Measurements from ENCODE around the gene ANKRD60. TPM values are rescaled to one million over a fixed set of nuclear protein-coding genes. Genes with fewer than 3 reads are reported as not detected.

Gene ANKRD60
- total RNA-seq, 1 donor from 2014 or later: not detected

DNA sequence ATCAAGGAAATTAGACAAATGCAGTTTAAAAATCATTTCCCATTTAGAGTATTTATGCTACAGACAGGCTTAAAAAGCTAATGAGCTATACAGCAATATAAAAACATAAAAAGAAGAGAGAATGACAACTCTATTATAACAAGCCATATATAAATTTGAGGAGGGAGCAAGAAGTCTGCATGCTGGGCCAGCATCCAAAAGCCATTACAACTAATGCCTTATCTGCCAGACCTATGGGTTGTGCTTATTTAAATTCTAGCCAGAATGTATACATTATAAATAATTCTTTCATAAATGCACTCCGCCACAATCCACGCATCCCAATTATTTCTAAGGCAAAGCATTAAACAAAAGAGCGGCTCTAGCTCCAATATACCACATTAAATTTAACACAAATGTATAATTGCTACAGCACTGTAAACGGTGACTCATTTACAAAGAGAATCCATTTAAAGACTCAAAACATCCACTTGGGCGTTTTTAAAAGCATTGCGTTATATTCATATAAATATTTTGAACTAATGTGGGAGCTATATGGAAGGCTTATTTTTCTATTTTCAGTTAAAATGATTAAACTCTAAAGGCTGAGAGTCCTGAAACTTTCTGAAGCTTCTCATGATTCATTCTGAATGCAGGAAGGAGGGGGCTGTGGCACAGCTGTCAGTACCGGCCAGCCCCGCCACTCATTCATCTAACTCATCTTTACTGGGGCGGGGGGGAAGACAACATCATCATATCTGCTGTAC lies 43.3 kb upstream of the ANKRD60 start:
- FAIRE-seq (no peak), DNase-seq (ENCODE audit: low read depth) (no peak)
- Histone ChIP-seq H3K4me3 (ENCODE audit: low read depth, low read length) (no peak overlapping the region), H3K27me3 (ENCODE audit: control insufficient read depth, insufficient read depth, low read length) (no peaks in the 10 kb centered on the region), H3K36me3 (ENCODE audit: control insufficient read depth, insufficient read depth, low read length) (peaks cover 4% of the 10 kb centered on the region)
- TF ChIP-seq, protein P1, sequence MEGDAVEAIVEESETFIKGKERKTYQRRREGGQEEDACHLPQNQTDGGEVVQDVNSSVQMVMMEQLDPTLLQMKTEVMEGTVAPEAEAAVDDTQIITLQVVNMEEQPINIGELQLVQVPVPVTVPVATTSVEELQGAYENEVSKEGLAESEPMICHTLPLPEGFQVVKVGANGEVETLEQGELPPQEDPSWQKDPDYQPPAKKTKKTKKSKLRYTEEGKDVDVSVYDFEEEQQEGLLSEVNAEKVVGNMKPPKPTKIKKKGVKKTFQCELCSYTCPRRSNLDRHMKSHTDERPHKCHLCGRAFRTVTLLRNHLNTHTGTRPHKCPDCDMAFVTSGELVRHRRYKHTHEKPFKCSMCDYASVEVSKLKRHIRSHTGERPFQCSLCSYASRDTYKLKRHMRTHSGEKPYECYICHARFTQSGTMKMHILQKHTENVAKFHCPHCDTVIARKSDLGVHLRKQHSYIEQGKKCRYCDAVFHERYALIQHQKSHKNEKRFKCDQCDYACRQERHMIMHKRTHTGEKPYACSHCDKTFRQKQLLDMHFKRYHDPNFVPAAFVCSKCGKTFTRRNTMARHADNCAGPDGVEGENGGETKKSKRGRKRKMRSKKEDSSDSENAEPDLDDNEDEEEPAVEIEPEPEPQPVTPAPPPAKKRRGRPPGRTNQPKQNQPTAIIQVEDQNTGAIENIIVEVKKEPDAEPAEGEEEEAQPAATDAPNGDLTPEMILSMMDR (IDR thresholded peaks at IDR 0.05; ENCODE audit: insufficient read depth, low read length, severe bottlenecking): no peak

DNA sequence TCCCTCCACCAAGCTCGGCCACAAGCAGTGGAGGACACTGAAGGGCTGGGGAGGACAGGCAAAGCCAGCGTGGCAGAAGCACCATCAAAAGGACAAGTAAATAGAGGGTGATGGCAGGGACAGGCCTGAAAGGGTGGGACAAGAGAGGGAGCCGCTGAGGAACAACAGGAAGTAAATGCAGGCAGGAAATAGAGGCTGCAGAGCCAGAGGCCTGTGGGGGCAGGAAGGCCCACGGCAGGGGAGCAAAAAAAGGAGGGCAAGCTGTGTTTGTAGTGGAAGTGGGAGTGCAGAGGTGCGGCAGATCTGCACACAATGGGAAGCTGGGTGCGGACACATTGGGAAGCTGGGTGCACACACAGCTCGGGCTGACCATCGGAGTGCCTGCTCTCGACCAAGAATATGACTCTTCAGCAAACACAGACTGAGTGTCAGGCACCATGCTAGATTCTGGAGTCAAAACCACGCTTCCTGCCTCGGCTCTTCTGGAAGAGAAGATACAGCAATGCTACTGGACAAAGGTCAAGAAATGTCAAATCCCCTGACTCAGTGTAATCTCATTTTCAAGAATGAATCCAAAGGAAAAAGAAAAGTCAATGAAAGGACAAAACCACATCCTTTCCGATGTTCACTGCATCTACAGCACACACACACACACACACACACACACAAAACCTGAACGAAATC lies 40.6 kb upstream of the ANKRD60 start:
- TF ChIP-seq, protein P1 (IDR thresholded peaks at IDR 0.05; ENCODE audit: insufficient read depth, low read length, severe bottlenecking): no peak
- FAIRE-seq: no peak

DNA sequence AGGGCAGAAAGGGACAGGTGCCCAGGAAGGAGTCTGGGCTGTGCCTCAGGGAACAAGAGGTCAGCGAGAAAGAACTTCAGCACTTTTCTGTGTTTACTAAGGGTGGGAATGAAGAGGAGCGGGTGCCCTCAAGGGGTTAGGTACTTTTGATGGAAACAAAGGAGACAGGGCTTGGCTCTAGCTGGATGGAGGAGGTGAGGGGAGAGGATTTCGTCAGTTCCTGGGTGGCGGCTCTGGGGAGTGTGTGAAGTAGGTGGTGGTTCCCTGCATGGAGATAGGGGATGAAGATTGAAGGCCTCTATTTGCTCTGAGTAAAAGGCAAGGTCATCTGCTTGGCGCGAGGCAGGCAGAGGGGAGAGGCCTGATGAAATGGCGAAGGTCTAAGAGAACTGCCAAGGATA lies 40.0 kb upstream of the ANKRD60 start:
- Histone ChIP-seq H3K4me3 (ENCODE audit: low read depth, low read length) (no peak overlapping the region), H3K27me3 (ENCODE audit: control insufficient read depth, insufficient read depth, low read length) (no peaks in the 10 kb centered on the region), H3K36me3 (ENCODE audit: control insufficient read depth, insufficient read depth, low read length) (peaks cover 9% of the 10 kb centered on the region)
- DNase-seq (ENCODE audit: low read depth) (no peak), FAIRE-seq (no peak)
- TF ChIP-seq, protein P1 (IDR thresholded peaks at IDR 0.05; ENCODE audit: insufficient read depth, low read length, severe bottlenecking): no peak

More for the DNA sequence above, 40.6 kb upstream of the ANKRD60 start:
- no peak for DNase-seq (ENCODE audit: low read depth)
- Histone ChIP-seq H3K36me3 (ENCODE audit: control insufficient read depth, insufficient read depth, low read length) (peaks cover 8% of the 10 kb centered on the region), H3K4me3 (ENCODE audit: low read depth, low read length) (no peak overlapping the region), H3K27me3 (ENCODE audit: control insufficient read depth, insufficient read depth, low read length) (no peaks in the 10 kb centered on the region)

DNA sequence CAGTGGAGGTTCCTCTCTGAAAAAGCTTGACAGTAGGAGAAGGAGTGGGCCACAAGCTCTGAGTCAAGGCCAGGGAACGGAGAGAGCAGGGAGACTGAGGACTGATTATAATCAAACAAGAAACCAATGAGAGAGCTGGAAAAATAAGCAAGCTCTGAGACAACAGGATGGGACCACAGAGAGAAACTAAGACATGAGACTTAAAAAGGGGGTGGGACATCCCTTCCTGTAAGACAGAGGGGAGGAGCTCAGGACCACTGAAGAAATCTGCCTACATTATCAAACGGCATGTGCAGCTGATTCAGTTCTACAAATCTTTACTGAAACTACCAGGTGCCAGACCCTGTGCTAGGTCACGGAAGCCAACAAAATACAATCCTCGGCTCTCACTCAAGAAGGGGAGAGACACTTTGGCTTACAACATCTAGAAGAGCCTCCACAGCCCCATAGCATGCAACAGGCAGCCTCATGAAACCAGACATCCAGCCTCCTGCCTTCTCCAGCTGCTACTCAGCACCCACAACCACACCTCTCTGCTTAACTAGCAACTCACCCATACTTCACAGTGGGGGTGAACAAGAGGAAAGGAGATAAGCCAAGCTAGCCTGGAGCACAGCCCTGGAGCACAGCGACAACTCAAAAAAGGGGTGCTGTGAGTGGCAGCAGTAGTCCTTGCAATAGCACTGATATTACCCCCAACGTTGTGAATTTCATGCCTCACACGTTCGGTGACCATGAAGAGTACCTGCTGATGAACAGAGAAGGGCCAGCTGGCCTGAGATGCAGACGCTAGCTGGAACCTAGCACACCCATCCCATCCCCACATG lies 39.1 kb upstream of the ANKRD60 start:
- H3K36me3 ChIP-seq (ENCODE audit: control insufficient read depth, insufficient read depth, low read length): peaks cover 7% of the 10 kb centered on the region
- no peaks in the 10 kb centered on the region for H3K27me3 ChIP-seq (ENCODE audit: control insufficient read depth, insufficient read depth, low read length)
- FAIRE-seq: peak; percentile 73
- no peak for DNase-seq (ENCODE audit: low read depth)
- H3K4me3 ChIP-seq (ENCODE audit: low read depth, low read length): no peak overlapping the region
- TF ChIP-seq, protein P1 (IDR thresholded peaks at IDR 0.05; ENCODE audit: insufficient read depth, low read length, severe bottlenecking): no peak

DNA sequence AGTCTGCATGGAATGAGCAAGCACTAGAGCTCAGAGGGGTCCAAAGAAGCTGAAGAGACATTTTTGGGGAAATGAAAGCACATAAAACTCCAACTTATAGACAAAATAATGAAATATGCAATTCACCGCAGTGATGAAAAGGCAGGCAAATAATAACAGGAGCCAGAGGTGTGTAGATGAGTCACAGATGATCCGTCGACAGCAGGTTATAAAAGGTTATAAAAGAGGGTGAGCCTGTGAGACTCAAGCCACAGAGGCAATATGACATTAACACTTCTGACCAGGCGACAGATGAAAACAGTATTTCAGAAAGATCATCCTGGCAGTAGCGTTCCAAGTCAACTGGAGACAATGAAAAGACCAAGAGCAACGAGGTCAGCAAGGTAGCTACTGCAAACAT lies 35.8 kb upstream of the ANKRD60 start:
- TF ChIP-seq, protein P1 (IDR thresholded peaks at IDR 0.05; ENCODE audit: insufficient read depth, low read length, severe bottlenecking): no peak
- peaks cover 9% of the 10 kb centered on the region for H3K36me3 ChIP-seq (ENCODE audit: control insufficient read depth, insufficient read depth, low read length)

More for the DNA sequence above, 35.8 kb upstream of the ANKRD60 start:
- FAIRE-seq (no peak), DNase-seq (ENCODE audit: low read depth) (peak; percentile 25)
- Histone ChIP-seq H3K4me3 (ENCODE audit: low read depth, low read length) (no peak overlapping the region), H3K27me3 (ENCODE audit: control insufficient read depth, insufficient read depth, low read length) (no peaks in the 10 kb centered on the region)
